VCaP (cell line): ENCODE results near the gene TSTD1.
"Not testable (repeated sequence)": the region's sequence is repeated elsewhere in the genome, so short reads cannot be mapped to it uniquely, and the experiment has no call there.

Experiments used
- H3K27ac ChIP-seq: fragments of 450-650 bp; 2 replicates; pipeline ENCODE4 v1.5.1; 2017
- TF ChIP-seq, protein P1 (sequence below): fragments of 450-650 bp; conservative IDR thresholded peaks from 2 replicates; pipeline ENCODE4 v1.5.1; 2017; ENCODE audit warnings: mild to moderate bottlenecking, moderate library complexity

Gene TSTD1

DNA sequence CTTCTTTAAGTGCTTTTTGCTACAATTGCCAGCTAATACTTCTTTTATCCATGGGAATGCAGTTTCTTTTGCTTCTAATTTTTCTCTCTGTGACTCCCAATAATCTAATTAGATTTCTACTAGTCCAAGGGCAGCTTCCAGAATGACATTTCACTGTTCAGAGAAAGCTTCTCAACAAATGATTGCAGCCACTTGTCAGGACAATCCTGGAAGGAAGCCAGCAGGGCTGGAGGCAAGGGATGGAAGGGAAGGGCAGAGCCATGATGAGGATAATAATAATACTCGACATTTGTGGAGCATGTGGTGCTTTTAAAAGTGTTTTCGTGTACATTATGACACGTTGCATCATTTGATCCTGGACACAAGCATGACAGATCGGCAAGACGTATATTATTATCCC lies 37.2 kb downstream of the TSTD1 start:
- no peak overlapping the region for H3K27ac ChIP-seq
- TF ChIP-seq, protein P1, sequence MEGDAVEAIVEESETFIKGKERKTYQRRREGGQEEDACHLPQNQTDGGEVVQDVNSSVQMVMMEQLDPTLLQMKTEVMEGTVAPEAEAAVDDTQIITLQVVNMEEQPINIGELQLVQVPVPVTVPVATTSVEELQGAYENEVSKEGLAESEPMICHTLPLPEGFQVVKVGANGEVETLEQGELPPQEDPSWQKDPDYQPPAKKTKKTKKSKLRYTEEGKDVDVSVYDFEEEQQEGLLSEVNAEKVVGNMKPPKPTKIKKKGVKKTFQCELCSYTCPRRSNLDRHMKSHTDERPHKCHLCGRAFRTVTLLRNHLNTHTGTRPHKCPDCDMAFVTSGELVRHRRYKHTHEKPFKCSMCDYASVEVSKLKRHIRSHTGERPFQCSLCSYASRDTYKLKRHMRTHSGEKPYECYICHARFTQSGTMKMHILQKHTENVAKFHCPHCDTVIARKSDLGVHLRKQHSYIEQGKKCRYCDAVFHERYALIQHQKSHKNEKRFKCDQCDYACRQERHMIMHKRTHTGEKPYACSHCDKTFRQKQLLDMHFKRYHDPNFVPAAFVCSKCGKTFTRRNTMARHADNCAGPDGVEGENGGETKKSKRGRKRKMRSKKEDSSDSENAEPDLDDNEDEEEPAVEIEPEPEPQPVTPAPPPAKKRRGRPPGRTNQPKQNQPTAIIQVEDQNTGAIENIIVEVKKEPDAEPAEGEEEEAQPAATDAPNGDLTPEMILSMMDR, result no peak

DNA sequence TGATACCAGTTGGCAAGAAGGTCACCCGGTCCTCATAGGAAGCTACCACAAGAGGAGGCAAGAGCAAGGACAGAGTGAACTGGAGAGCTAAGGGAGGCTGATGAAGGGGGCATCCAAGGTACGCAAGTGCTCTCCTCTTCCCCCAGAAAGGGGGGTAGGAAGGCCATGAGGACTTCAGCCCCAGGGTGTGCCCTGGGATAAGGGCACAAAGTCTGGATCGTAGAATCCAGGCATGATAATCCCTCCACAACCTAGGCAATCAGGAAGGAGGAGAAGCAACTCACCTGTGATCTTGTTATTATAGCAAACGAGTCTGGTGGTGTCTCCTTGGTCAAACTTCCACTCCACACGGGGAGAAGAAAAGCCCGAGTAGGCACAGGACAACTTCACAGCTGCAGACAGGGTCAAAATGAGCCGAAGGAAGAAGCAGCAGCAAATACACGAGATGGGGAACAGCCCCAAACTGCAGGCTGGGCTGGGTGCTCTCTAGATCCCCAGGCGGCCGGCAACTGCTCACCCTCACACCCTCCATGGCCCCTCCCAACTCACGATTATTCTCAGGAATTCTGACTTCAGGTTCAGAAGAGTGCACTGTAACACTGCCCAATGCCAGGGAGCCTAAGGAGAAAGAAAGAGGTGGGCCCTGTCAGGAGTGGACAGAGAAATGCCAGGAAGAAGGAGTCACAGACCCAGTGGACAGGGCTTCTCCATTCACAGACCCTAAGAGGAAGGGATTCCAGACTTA lies 37.9 kb downstream of the TSTD1 start:
- no peak overlapping the region for H3K27ac ChIP-seq
- TF ChIP-seq, protein P1, result no peak

DNA sequence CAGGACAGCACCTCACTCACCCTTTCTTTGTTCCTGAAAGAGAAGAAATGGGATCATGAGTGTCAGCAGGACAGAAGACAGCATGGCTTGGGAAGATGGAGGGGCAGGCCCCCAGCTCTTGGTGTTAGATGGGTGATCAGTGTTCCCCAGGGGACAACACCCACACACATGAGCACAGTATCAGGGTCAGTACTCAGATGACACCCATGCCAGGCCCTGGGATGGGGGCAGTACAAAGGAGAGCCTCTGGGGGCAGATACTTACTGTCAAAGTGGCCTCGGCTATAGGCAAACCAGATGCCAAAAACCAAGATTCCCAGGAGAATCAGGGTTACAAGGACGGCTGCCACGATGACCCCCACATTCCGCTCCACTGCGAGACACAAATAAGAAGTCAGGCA lies 39.4 kb downstream of the TSTD1 start:
- H3K27ac ChIP-seq, result no peak overlapping the region
- TF ChIP-seq, protein P1, result no peak

DNA sequence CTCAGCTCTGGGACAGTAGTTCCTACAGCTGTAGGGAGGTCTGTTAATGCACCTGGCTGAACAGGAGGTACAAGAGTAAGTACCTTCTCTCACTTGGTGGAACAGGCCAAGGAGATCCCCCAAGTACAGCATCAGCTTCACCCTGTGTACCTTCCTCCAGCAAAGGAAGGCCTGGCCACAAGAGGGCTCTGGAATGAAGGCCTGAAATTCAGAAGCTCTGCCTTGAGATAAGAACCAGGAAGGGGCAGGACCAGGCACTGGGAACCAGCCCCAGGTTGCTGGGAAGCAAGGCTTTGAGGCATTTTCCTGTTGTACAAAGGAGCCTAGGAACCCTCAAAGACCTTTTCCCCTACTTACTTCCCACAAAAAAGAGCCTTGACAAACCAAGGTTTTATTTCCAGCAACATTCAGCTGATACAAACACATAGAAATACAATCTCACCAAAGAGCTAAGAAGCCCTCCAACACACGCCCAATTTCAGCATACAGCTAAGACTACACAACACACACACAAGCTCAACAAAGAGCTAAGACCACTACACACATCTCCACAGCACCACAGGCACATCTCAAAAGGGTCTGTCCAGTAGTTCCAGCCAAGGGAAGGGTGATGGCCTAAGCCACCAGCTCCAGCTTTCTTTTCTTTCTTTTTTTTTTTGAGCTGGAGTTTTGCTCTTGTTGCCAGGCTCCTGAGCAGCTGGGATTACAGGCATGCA lies 41.3 kb downstream of the TSTD1 start:
- no peak overlapping the region for H3K27ac ChIP-seq
- TF ChIP-seq, protein P1, result peak; percentile 73

DNA sequence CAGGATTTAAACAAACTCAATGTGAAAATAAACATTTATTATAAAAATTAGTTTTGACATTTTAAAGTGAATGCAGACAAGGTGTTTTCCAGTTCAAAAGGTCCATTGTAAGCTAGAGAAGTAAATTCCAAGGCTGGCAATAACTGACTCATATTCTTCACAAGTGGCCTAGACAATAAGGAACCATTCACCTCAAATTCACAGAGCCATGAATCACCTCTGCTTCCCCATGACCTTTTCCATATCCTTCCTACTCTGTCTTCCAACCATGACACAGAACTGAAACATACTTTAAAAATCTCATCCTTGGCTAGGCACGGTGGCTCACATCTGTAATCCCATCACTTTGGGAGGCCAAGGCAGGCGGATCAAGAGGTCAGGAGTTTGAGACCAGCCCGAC lies 42.6 kb downstream of the TSTD1 start:
- TF ChIP-seq, protein P1, result no peak
- H3K27ac ChIP-seq, result no peak overlapping the region

DNA sequence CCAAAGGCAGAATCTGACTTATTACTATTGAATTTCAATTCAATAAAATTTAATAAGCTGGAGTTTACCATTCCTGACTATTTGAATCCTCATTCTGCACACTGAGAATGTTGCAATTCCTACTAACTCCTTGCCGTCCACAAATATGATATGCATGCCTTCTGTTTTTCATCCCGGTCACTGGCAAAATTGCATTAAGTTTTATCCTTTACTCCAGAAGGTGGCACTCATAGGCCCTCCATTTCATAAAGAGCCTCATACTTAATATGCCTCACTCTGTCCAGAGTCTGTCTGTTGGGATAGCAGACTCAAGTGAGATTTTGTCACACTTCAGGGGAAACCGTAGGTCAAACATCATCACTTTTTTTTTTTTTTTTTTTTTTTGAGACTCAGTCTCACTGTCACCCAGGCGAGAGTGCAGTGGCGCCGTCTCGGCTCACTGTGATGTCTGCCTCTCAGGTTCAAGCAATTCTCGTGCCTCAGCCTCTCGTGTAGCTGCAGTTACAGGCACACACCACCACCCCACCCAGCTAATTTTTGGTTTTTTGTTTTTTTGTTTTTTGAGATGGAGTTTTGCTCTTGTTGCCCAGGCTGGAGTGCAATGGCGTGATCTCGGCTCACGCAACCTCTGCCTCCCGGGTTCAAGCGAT lies 45.1 kb downstream of the TSTD1 start:
- no peak overlapping the region for H3K27ac ChIP-seq
- TF ChIP-seq, protein P1, result peak; percentile 56

DNA sequence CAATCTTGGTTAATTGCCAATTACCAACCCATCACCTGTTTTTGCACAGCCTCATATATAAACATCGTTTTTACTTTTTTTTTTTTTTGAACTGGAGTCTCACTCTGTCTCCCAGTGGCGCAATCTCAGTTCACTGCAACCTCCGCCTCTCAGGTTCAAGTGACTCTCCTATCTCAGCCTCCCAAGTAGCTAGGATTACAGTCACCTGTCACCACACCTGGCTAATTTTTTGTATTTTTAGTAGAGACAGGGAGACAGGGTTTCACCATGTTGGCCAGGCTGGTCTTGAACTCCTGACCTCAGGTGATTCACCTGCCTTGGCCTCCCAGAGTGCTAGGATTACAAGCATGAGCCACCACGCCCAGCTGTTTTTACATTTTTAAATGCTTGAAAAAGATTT lies 46.7 kb downstream of the TSTD1 start:
- not testable (repeated sequence) for H3K27ac ChIP-seq
